ENCODE measurements around the gene BLMH. TPM values are rescaled to one million over a fixed set of nuclear protein-coding genes. Genes with fewer than 3 reads are reported as not detected.

Gene BLMH
- total and polyA plus RNA-seq, 2 donors (not counting 1 experiment from before 2014, with no cell fraction given), result 5.9 to 25.9 TPM

DNA sequence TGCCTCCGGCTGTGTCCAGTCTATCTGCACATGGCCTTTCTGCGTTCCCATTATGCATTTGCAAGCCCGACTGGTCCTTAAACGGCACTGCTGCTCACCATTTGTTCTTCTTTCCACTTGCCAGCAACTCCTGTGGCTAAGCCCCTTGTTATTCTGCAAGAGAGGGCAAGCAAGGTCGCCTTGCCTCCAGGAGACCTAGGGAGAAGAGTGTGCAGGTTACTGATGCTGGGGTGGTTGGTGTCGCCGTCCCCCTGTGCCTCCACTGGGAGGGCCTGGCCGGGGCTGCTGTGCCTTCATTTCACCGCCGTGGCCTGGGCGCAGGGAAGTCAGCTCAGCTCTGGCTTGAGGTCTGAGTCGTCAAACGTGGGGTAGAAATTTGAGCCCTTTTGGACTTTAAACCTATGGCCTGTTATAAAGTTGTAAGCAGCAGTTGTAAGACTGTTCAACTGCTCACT lies 69.0 kb downstream of the BLMH start:
- POLR2A ChIA-PET, result no interaction called here
- TF ChIP-seq EZH2 (IDR thresholded peaks at IDR 0.05; ENCODE audit: borderline replicate concordance, insufficient read depth, low read depth, low read length, poor library complexity, severe bottlenecking), result no peak
- TF ChIP-seq, protein P1, sequence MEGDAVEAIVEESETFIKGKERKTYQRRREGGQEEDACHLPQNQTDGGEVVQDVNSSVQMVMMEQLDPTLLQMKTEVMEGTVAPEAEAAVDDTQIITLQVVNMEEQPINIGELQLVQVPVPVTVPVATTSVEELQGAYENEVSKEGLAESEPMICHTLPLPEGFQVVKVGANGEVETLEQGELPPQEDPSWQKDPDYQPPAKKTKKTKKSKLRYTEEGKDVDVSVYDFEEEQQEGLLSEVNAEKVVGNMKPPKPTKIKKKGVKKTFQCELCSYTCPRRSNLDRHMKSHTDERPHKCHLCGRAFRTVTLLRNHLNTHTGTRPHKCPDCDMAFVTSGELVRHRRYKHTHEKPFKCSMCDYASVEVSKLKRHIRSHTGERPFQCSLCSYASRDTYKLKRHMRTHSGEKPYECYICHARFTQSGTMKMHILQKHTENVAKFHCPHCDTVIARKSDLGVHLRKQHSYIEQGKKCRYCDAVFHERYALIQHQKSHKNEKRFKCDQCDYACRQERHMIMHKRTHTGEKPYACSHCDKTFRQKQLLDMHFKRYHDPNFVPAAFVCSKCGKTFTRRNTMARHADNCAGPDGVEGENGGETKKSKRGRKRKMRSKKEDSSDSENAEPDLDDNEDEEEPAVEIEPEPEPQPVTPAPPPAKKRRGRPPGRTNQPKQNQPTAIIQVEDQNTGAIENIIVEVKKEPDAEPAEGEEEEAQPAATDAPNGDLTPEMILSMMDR (IDR thresholded peaks at IDR 0.05), result no peak
- CTCF ChIA-PET, result interaction anchor here (0.6 to 1.4 kb wide), 2 partner anchors 105 to 118 kb away, joined by 3 to 4 read pairs; no protein-coding TSS in a partner anchor
- Mint-ChIP-seq H3K4me1 (no peaks in the 10 kb centered on the region), H3K9me3 (ENCODE audit: insufficient read depth) (no peaks in the 10 kb centered on the region), H3K4me3 (no peak overlapping the region), H3K27ac (no peak overlapping the region), H3K27me3 (peaks cover 4% of the 10 kb centered on the region)
- H3K27ac ChIP-seq (ENCODE audit: low read length in 2 of 2), result no peak overlapping the region
- H3K4me1 ChIP-seq (ENCODE audit: control insufficient read depth in 2 of 2, insufficient read depth in 2 of 2, low read length in 2 of 2), result no peaks in the 10 kb centered on the region
- no peaks in the 10 kb centered on the region for H3K36me3 ChIP-seq (replicated peaks in 1 of 2; ENCODE audit: control extremely low read depth in 1 of 2, control insufficient read depth in 1 of 2, extremely low read depth in 1 of 2, insufficient read depth in 2 of 2, low read length in 1 of 2)
- H3K27me3 ChIP-seq (replicated peaks in 1 of 4; ENCODE audit: control extremely low read depth in 1 of 4, control insufficient read depth in 3 of 4, insufficient read depth in 4 of 4, low read length in 3 of 4), result peaks cover 0 to 3% (median 0%) of the 10 kb centered on the region in 4 experiments
- intact Hi-C loops (cut with micrococcal nuclease), result no loop called here
- no peak overlapping the region for H2AFZ ChIP-seq (ENCODE audit: insufficient read depth, low read depth, low read length, poor library complexity, severe bottlenecking)
- no peak for DNase-seq
- H3K79me2 ChIP-seq (ENCODE audit: control insufficient read depth, insufficient read depth, low read length), result no peaks in the 10 kb centered on the region
- WGBS (ENCODE audit: insufficient coverage), result 97% methylated on average over 9 of the region's 13 CpGs
- H3K4me3 ChIP-seq (ENCODE audit: control extremely low read depth in 1 of 5, extremely low read depth in 1 of 5, insufficient read depth in 1 of 5, low read depth in 2 of 5, low read length in 4 of 5), result no peak overlapping the region
- no peak for ATAC-seq (ENCODE audit: low read depth)
- H3K9me3 ChIP-seq (ENCODE audit: control extremely low read depth in 1 of 3, control insufficient read depth in 2 of 3, insufficient read depth in 1 of 3, low read length in 2 of 3), result no peaks in the 10 kb centered on the region
- no peak overlapping the region for H3K4me2 ChIP-seq (replicated peaks; ENCODE audit: low read depth, low read length, poor library complexity, severe bottlenecking)
- no peaks in the 10 kb centered on the region for H4K20me1 ChIP-seq (ENCODE audit: control insufficient read depth, insufficient read depth, low read length, poor library complexity, severe bottlenecking)
- H3K9ac ChIP-seq (ENCODE audit: low read length), result no peak overlapping the region

DNA sequence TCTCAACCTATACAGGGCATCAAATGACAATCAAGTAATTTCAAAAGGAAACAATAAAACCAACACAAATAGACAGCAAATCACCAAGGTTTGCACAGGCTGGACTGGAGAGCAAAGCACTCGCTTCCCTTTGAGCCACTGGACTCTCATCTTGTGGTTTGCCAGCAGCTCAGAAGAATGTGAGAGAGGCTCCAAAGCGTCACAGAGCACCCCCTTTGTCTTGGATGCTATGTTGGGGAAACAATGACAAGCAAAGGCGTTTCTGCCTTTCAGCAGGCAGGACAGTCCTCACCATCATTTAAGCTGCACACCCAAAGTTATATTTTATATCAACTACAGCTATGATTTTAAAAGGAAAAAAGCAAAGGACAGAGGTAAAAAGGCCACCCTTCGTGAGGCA lies 69.5 kb downstream of the BLMH start:
- POLR2A ChIA-PET, result no interaction called here
- DNase-seq (no peak), ATAC-seq (ENCODE audit: low read depth) (no peak)
- TF ChIP-seq EZH2 (IDR thresholded peaks at IDR 0.05; ENCODE audit: borderline replicate concordance, insufficient read depth, low read depth, low read length, poor library complexity, severe bottlenecking), result no peak
- TF ChIP-seq, protein P1 (IDR thresholded peaks at IDR 0.05), result no peak
- Histone ChIP-seq H3K9ac (ENCODE audit: low read length) (no peak overlapping the region), H3K36me3 (replicated peaks in 1 of 2; ENCODE audit: control extremely low read depth in 1 of 2, control insufficient read depth in 1 of 2, extremely low read depth in 1 of 2, insufficient read depth in 2 of 2, low read length in 1 of 2) (no peaks in the 10 kb centered on the region), H3K27ac (ENCODE audit: low read length in 2 of 2) (no peak overlapping the region), H2AFZ (ENCODE audit: insufficient read depth, low read depth, low read length, poor library complexity, severe bottlenecking) (no peak overlapping the region), H3K9me3 (ENCODE audit: control extremely low read depth in 1 of 3, control insufficient read depth in 2 of 3, insufficient read depth in 1 of 3, low read length in 2 of 3) (no peaks in the 10 kb centered on the region), H3K4me2 (replicated peaks; ENCODE audit: low read depth, low read length, poor library complexity, severe bottlenecking) (no peak overlapping the region), H4K20me1 (ENCODE audit: control insufficient read depth, insufficient read depth, low read length, poor library complexity, severe bottlenecking) (no peaks in the 10 kb centered on the region), H3K4me1 (ENCODE audit: control insufficient read depth in 2 of 2, insufficient read depth in 2 of 2, low read length in 2 of 2) (no peaks in the 10 kb centered on the region), H3K79me2 (ENCODE audit: control insufficient read depth, insufficient read depth, low read length) (no peaks in the 10 kb centered on the region), H3K27me3 (replicated peaks in 1 of 4; ENCODE audit: control extremely low read depth in 1 of 4, control insufficient read depth in 3 of 4, insufficient read depth in 4 of 4, low read length in 3 of 4) (peaks cover 0 to 3% (median 0%) of the 10 kb centered on the region in 4 experiments), H3K4me3 (ENCODE audit: control extremely low read depth in 1 of 5, extremely low read depth in 1 of 5, insufficient read depth in 1 of 5, low read depth in 2 of 5, low read length in 4 of 5) (no peak overlapping the region)
- CTCF ChIA-PET, result interaction anchor here (0.6 kb wide), 1 partner anchor 105 kb away, joined by 4 read pairs; no protein-coding TSS in a partner anchor
- Mint-ChIP-seq H3K27me3 (peaks cover 3% of the 10 kb centered on the region), H3K4me3 (no peak overlapping the region), H3K9me3 (ENCODE audit: insufficient read depth) (no peaks in the 10 kb centered on the region), H3K4me1 (no peaks in the 10 kb centered on the region), H3K27ac (no peak overlapping the region)
- 94% methylated on average over 3 of the region's 4 CpGs for WGBS (ENCODE audit: insufficient coverage)
- intact Hi-C loops (cut with micrococcal nuclease), result no loop called here

All from B cell (primary cell).